Measurements from ENCODE around the gene VTI1A.

- TF ChIP-seq CTCF (conservative IDR thresholded peaks at IDR 0.05; ENCODE audit: low read length) = no peak
- no peak for TF ChIP-seq EZH2phosphoT487 (IDR thresholded peaks at IDR 0.05; ENCODE audit: borderline replicate concordance)
Measured at GRCh38 chr10:112404617-112405016, 42.4 kb upstream of the VTI1A start.

All from Loucy (cell line).